Left ventricle myocardium superior (tissue), 1 donor: Measurements from ENCODE around the gene CFDP1. TPM values are rescaled to one million over a fixed set of nuclear protein-coding genes. Genes with fewer than 3 reads are reported as not detected.

Experiments used
- ATAC-seq: fragments of 200-7000 bp; cut with Tn5 transposase; one replicate; pipeline ENCODE4 v1.9.1; 2020; ENCODE audit warnings: mild to moderate bottlenecking, moderate library complexity
- DNase-seq: peaks from one replicate; pipeline ENCODE4 v3.0.0-alpha.2; 2020
- intact Hi-C: fragments of 100-400 bp; cut with micrococcal nuclease; formaldehyde crosslinking; loops from one replicate; pipeline ENCODE4 v1.11.0; 2022
- total RNA-seq: library from RNA; stranded (reverse); fragmentation: NEBNext Ultra II Directional; extraction: Animal tissue kit (Norgen Biotek cat#: 25700); gene quantifications from one replicate; pipeline ENCODE4 v1.2.1, GENCODE V29; 2021
- donor health status: DM: no; HTN: yes; CAD: no; lungs with severe emphysema.

Gene CFDP1
- total RNA-seq, 1 donor from 2014 or later = 24.7 TPM

DNA sequence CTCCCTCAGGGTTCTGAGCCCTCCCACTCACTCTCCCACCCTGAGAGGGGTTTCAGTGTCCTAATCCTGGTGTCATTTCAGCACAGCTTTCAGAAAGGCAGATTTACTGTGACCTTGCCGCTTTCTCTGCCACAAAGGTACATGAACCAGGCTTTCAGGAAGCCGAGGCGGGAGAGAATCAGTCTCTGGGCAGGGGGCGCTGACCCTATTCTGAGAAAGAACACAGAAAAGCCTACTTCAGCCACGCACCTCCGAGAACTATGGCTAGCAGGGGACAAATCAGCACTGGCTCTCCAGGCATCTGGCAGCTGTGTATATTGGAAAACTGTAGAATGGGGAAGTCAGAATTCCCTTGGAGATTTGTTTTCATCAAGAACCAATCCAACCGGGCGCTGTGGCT lies 124.1 kb downstream of the CFDP1 start:
- ATAC-seq (no peak), DNase-seq (no peak)

DNA sequence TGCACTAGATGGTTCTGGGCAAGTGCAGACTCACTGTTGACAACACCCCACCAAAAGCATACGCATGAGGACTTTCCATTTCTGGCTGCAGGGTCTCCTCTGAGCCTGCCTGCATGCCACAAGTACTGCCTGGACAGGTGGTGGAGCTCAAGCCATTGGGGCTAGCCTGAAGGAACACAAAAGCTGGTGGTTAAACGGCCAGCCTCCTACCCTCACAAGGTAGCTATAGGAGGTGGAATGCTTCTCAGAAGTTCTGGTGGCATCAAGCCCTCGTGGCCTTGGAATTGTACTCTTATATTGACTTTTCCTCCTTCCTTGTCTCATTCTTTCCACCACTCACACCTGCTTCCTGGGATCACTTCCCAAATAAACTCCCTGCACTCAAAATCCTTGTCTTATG lies 125.3 kb downstream of the CFDP1 start:
- no peak for DNase-seq
- intact Hi-C loops = no loop called here
- ATAC-seq = no peak

More for the DNA sequence above, 124.1 kb downstream of the CFDP1 start:
- intact Hi-C loops = no loop called here

GRCh38 chr16:75307506-75307905 lies 125.8 kb downstream of the CFDP1 start:
- DNase-seq (no peak), ATAC-seq (no peak)
- intact Hi-C loops = no loop called here

- intact Hi-C loops = no loop called here
- peak; percentile 34 for ATAC-seq
- DNase-seq = no peak
These were observed 127.1 kb downstream of the CFDP1 start for GRCh38 chr16:75306099-75306762.

DNA sequence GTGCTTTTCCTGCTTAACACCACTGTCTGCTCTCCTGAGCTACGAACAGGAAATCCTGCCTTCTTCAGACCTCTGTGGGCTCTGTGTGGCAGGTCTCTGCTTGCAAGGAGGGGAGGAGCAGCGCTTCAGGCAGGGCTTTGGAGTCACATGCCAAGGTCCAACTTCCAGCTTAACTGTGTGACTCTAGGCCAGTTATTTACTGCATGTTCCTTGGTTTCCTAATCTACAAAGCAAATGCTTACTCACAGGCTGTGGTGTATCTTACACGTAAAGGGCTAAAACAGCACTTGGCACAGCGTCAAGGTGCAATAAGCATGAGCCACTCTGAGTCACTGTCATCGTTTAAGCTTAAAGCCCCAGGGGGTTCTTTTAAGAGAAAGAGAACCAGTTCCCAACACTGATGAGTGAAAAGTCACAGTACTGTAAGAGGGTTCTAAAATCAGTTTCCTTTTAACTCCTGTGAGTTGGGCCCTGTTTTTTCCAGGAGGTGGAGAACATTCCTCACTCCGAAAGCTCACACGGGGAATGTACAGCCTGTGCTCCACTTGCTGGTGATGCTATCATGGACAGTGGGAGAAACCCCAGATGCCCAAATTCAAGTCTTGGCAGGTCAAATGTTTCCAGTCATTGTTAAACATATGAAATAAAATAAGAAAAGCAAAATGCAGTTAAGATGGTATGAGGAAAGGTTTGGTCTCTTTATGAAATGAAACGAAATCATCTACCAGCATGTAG lies 127.8 kb downstream of the CFDP1 start:
- peak; percentile 51 for DNase-seq
- peak; percentile 94 for ATAC-seq
- intact Hi-C loops = no loop called here

- peak; percentile 67 for ATAC-seq
- DNase-seq = peak; percentile 59
- intact Hi-C loops = no loop called here
These were observed 128.6 kb downstream of the CFDP1 start for GRCh38 chr16:75304521-75305363.

- ATAC-seq = no peak
- DNase-seq = no peak
- intact Hi-C loops = no loop called here
These were observed 131.5 kb downstream of the CFDP1 start for GRCh38 chr16:75301804-75302203.

DNA sequence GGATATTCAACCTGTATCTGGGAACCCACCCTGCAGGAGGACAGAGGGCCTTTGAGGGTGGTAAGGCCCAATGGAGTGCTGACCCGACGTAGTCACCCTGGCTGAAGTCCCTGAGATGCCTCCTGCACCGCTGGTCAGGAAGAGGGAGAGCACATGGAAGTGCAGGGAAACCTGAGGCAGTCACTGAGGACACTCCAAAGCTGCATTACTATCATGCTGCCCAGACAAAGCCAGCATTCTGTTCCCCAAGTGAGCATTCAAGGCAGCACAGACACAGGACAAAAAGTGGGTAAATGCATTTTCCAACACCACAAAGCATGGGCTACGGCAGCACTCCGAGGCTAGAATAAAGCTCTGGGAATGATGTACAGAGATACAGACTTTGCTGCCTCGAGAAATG lies 135.0 kb downstream of the CFDP1 start:
- DNase-seq (no peak), ATAC-seq (no peak)
- intact Hi-C loops = no loop called here

GRCh38 chr16:75296606-75297005 lies 136.7 kb downstream of the CFDP1 start:
- DNase-seq (peak; percentile 54), ATAC-seq (peak; percentile 90)
- intact Hi-C loops = no loop called here

GRCh38 chr16:75294773-75295459 lies 138.4 kb downstream of the CFDP1 start:
- intact Hi-C loops = no loop called here
- ATAC-seq = no peak

GRCh38 chr16:75293772-75294171 lies 139.5 kb downstream of the CFDP1 start:
- no peak for ATAC-seq
- intact Hi-C loops = no loop called here
- no peak for DNase-seq

More at GRCh38 chr16:75294773-75295459, 138.4 kb downstream of the CFDP1 start:
- DNase-seq = no peak

- intact Hi-C loops = no loop called here
- DNase-seq (no peak), ATAC-seq (no peak)
These were observed 140.1 kb downstream of the CFDP1 start for GRCh38 chr16:75293173-75293572.

GRCh38 chr16:75292691-75293090 lies 140.6 kb downstream of the CFDP1 start:
- DNase-seq (no peak), ATAC-seq (no peak)
- intact Hi-C loops = no loop called here

DNA sequence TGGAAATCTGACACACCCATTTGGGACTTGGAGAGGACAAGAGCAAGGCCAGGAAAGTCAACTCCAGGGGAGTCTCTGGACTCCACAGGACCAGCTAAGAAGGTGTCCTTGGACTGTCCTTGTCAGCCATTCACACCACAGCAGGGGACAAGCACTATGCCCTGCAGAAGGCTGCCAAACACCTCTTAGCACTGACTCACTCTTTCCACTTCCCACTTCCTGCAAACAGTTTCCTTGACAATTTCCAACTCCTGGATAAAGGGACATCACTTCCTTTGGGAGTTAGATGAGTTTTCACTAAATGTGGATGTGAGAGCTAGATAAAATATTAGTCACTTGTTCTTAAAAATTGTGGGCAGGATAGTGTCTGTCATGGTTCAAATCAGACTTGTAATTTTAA lies 144.1 kb downstream of the CFDP1 start:
- DNase-seq (no peak), ATAC-seq (peak; percentile 85)
- intact Hi-C loops = no loop called here

DNA sequence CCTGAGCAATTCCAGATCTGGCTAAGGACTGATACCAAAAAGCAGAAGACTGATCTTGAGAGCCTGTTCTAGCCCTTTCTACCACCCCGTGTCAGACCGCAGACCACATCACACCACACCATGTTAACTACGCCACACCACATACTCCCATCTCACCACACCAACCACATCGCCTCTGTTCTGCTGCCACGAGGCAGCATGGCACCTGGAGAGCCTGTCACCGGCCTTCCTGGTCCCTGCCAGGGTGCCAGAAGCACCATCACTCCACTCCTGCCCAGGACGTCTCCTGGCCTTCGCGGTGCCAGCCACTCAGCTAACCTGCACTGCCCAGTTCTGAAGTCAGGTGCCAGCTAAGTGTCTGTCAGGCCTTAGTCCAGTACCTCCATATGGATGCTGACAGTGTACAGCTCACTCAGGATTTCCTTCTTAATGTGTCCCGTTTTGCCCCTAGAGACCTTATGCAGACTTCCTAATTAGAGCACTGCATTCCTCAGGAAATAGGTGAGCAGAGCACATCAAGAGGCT lies 144.6 kb downstream of the CFDP1 start:
- intact Hi-C loops = no loop called here
- DNase-seq = peak; percentile 39
- ATAC-seq = peak; percentile 71

- DNase-seq (no peak), ATAC-seq (peak; percentile 5)
- intact Hi-C loops = no loop called here
These were observed 145.1 kb downstream of the CFDP1 start for GRCh38 chr16:75288181-75288580.

- intact Hi-C loops = no loop called here
- no peak for ATAC-seq
- no peak for DNase-seq
These were observed 145.6 kb downstream of the CFDP1 start for GRCh38 chr16:75287708-75288107.

DNA sequence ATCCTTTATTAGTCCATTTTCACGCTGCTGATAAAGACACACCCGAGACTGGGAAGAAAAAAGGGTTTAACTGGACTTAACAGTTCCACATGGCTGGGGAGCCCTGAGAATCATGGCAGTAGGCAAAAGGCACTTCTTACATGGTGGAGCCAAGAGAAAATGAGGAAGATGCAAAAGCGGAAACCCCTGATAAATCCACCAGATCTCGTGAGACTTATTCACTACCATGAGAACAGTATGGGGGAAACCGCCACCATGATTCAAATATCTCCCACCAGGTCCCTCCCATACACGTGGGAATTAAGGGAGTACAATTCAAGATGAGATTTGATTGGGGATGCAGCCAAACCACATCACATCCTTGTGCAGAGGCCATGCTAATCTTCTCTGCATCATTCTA lies 146.9 kb downstream of the CFDP1 start:
- DNase-seq (no peak), ATAC-seq (no peak)
- intact Hi-C loops = no loop called here
